OCI-LY7 (cell line): Measurements from ENCODE around the gene SCARF2. TPM values are rescaled to one million over a fixed set of nuclear protein-coding genes. Genes with fewer than 3 reads are reported as not detected.

ENCODE experiments used
- BruUV-seq: library from RNA; stranded (reverse); fragments of 400-500 nt; replicated peaks from 2 replicates; lab custom pipeline; 2021; lab: Mats Ljungman, UMichigan
- CTCF ChIA-PET: fragments of 300-600 bp; sonication (Branson Sonifier 250); formaldehyde crosslinking; loops from one replicate; lab custom pipeline; 2022; ENCODE audit warnings: antibody characterized with exemption; ENCODE audit not compliant: unreplicated experiment; lab: Charles Lee
- POLR2A ChIA-PET: fragments of 300-600 bp; sonication (Branson Sonifier 250); formaldehyde crosslinking; loops from one replicate; lab custom pipeline; 2022; ENCODE audit warnings: antibody characterized with exemption; lab: Charles Lee
- DNase-seq: peaks from one replicate; pipeline ENCODE4 v3.0.0-alpha.2; 2015; ENCODE audit warnings: low spot score
- H2AFZ ChIP-seq: fragments of 200-600 bp; sonication (generic), shearing (Covaris generic); 2 replicates; pipeline ENCODE4 v1.6.1; 2014; ENCODE audit warnings: mild to moderate bottlenecking, antibody characterized with exemption, low read length, moderate library complexity
- H3K27ac ChIP-seq: fragments of 200-600 bp; sonication (generic); 2 replicates; pipeline ENCODE4 v1.5.1; 2014; ENCODE audit warnings: mixed run types, low read depth, mild to moderate bottlenecking, moderate library complexity, low read length, inconsistent platforms; ENCODE audit not compliant: poor library complexity, severe bottlenecking
- H3K36me3 ChIP-seq: fragments of 200-600 bp; sonication (generic); 2 replicates; pipeline ENCODE4 v1.6.1; 2014; ENCODE audit warnings: mild to moderate bottlenecking, antibody characterized with exemption, low read length, moderate library complexity, mixed read lengths; ENCODE audit not compliant: insufficient read depth
- H3K4me1 ChIP-seq: fragments of 200-600 bp; sonication (generic); 2 replicates; pipeline ENCODE4 v1.5.1; 2014; ENCODE audit warnings: mild to moderate bottlenecking, low read length; ENCODE audit not compliant: insufficient read depth, poor library complexity, severe bottlenecking
- H3K4me2 ChIP-seq: fragments of 200-600 bp; sonication (generic); 2 replicates; pipeline ENCODE4 v1.6.1; 2014; ENCODE audit warnings: mild to moderate bottlenecking, low read length
- H3K4me3 ChIP-seq: fragments of 200-600 bp; sonication (generic); 2 replicates; pipeline ENCODE4 v1.5.1; 2014; ENCODE audit warnings: mild to moderate bottlenecking, low read depth, low read length; ENCODE audit not compliant: poor library complexity, severe bottlenecking
- H3K79me2 ChIP-seq: fragments of 200-600 bp; sonication (generic); 2 replicates; pipeline ENCODE4 v1.6.1; 2016; ENCODE audit warnings: low read depth, mild to moderate bottlenecking, low read length, moderate library complexity, mixed read lengths; ENCODE audit not compliant: insufficient read depth
- H3K9me2 ChIP-seq: fragments of 200-600 bp; sonication (generic); 2 replicates; pipeline ENCODE4 v1.6.1; 2016; ENCODE audit warnings: mild to moderate bottlenecking, low read length, mixed read lengths; ENCODE audit not compliant: insufficient read depth
- H3K9me3 ChIP-seq: fragments of 200-600 bp; sonication (generic); 2 replicates; pipeline ENCODE4 v1.6.1; 2014; ENCODE audit warnings: mild to moderate bottlenecking, mixed run types, low read length, mixed read lengths
- H4K20me1 ChIP-seq: fragments of 200-600 bp; sonication (generic); 2 replicates; pipeline ENCODE4 v1.6.1; 2014; ENCODE audit warnings: mild to moderate bottlenecking, antibody characterized with exemption, low read length, moderate library complexity, mixed read lengths; ENCODE audit not compliant: insufficient read depth
- EZH2phosphoT487 ChIP-seq: fragments of 200-600 bp; sonication (generic); IDR thresholded peaks from 2 replicates; pipeline ENCODE4 v1.6.1; 2018; ENCODE audit warnings: low read depth, borderline replicate concordance, mild to moderate bottlenecking, mixed run types, antibody characterized with exemption, low read length, moderate library complexity, mixed read lengths
- intact Hi-C: fragments of 100-400 bp; cut with micrococcal nuclease; formaldehyde crosslinking; loops from one replicate; pipeline ENCODE4 v1.10.0; 2022; ENCODE audit not compliant: unreplicated experiment
- total RNA-seq, 2 experiments: library from RNA; depleted of rRNA in 1 of 2; stranded (reverse); fragments of >200 nt in 1 of 2; shearing (Covaris generic) in 1 of 2; gene quantifications; 2 replicates each; pipeline ENCODE4 v1.2.3, GENCODE V29; 2014 to 2022
- TF ChIP-seq, protein P1 (sequence below): fragments of 200-600 bp; sonication (generic); conservative IDR thresholded peaks from 2 replicates; pipeline ENCODE4 v1.5.1; 2014; ENCODE audit warnings: mild to moderate bottlenecking, antibody characterized with exemption, low read length, moderate library complexity, mixed read lengths

Gene SCARF2
- total RNA-seq, 2 experiments from 2014 or later = 1.0 to 2.2 TPM

DNA sequence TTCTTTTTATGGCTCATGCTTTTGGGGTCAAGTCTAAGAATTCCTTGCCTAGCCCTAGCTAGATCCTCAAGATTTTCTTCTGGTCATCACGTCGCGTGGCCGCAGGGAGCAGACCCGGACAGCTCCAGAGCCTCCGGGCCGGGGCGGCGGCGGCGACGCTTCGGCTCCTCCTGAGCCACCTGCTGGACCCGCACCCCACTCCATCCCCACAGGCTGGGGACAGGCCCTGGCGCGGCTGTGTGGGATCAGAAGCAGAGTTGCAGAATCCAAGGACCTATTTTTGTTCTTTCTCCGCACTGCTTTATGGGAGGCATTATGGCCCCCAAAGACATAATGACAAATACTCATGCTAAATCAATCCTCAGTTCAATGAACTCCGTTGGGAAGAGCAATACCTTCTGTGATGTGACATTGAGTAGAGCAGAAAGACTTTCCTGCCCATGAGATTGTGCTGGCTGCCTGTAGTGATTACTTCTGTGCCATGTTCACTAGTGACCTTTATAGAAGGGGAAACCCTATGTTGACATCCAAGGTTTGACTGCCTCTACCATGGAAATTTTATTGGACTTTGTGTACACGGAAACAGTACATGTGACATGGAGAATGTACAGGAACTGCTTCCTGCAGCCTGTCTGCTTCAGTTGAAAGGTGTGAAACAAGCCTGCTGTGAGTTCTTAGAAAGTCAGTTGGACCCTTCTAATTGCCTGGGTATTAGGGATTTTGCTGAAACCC is 12.4 kb upstream of the SCARF2 start:
- intact Hi-C loops = loop anchor here (10.0 kb wide), 1 partner anchor 295 kb away; the partner anchor contains the start of gene CCDC188
- Histone ChIP-seq H3K27ac (no peak overlapping the region), H4K20me1 (no peaks in the 10 kb centered on the region), H3K9me3 (no peaks in the 10 kb centered on the region), H3K9me2 (no peaks in the 10 kb centered on the region), H3K4me3 (no peak overlapping the region), H2AFZ (no peak overlapping the region), H3K79me2 (no peaks in the 10 kb centered on the region), H3K36me3 (no peaks in the 10 kb centered on the region), H3K4me1 (no peaks in the 10 kb centered on the region), H3K4me2 (no peak overlapping the region)
- TF ChIP-seq, protein P1, sequence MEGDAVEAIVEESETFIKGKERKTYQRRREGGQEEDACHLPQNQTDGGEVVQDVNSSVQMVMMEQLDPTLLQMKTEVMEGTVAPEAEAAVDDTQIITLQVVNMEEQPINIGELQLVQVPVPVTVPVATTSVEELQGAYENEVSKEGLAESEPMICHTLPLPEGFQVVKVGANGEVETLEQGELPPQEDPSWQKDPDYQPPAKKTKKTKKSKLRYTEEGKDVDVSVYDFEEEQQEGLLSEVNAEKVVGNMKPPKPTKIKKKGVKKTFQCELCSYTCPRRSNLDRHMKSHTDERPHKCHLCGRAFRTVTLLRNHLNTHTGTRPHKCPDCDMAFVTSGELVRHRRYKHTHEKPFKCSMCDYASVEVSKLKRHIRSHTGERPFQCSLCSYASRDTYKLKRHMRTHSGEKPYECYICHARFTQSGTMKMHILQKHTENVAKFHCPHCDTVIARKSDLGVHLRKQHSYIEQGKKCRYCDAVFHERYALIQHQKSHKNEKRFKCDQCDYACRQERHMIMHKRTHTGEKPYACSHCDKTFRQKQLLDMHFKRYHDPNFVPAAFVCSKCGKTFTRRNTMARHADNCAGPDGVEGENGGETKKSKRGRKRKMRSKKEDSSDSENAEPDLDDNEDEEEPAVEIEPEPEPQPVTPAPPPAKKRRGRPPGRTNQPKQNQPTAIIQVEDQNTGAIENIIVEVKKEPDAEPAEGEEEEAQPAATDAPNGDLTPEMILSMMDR = no peak
- TF ChIP-seq EZH2phosphoT487 = no peak
- POLR2A ChIA-PET = no interaction called here
- BruUV-seq = no TSS peak
- CTCF ChIA-PET = no interaction called here
- DNase-seq = no peak

- no peaks in the 10 kb centered on the region for H3K36me3 ChIP-seq
- H2AFZ ChIP-seq = no peak overlapping the region
- no peak overlapping the region for H3K4me3 ChIP-seq
- H3K27ac ChIP-seq = no peak overlapping the region
- H4K20me1 ChIP-seq = no peaks in the 10 kb centered on the region
- no TSS peak for BruUV-seq
- H3K79me2 ChIP-seq = no peaks in the 10 kb centered on the region
- no peaks in the 10 kb centered on the region for H3K4me1 ChIP-seq
- DNase-seq = no peak
- H3K9me3 ChIP-seq = no peaks in the 10 kb centered on the region
- TF ChIP-seq, protein P1 = no peak
- no peak for TF ChIP-seq EZH2phosphoT487
- H3K4me2 ChIP-seq = no peak overlapping the region
- H3K9me2 ChIP-seq = no peaks in the 10 kb centered on the region
- ChIA-PET POLR2A (no interaction called here), CTCF (no interaction called here)
- intact Hi-C loops = no loop called here
Measured at GRCh38 chr22:20448630-20449029, 11.0 kb upstream of the SCARF2 start.

GRCh38 chr22:20446383-20446970 is 8.9 kb upstream of the SCARF2 start:
- intact Hi-C loops = no loop called here
- BruUV-seq = no TSS peak
- H3K4me3 ChIP-seq = no peak overlapping the region
- ChIA-PET CTCF (no interaction called here), POLR2A (no interaction called here)
- no peak for DNase-seq
- H3K9me3 ChIP-seq = no peaks in the 10 kb centered on the region
- H4K20me1 ChIP-seq = no peaks in the 10 kb centered on the region
- H3K4me2 ChIP-seq = no peak overlapping the region
- no peaks in the 10 kb centered on the region for H3K4me1 ChIP-seq
- H3K9me2 ChIP-seq = no peaks in the 10 kb centered on the region
- H3K36me3 ChIP-seq = no peaks in the 10 kb centered on the region
- no peak overlapping the region for H2AFZ ChIP-seq
- no peaks in the 10 kb centered on the region for H3K79me2 ChIP-seq
- no peak overlapping the region for H3K27ac ChIP-seq
- TF ChIP-seq, protein P1 = no peak
- no peak for TF ChIP-seq EZH2phosphoT487
